Fibroblast of lung (primary cell): Measurements from ENCODE around the gene ANKS1B.

Experiments
- EZH2 ChIP-seq: IDR thresholded peaks from 2 replicates; pipeline ENCODE4 v1.5.1; 2012; ENCODE audit warnings: low read length, control low read depth, mild to moderate bottlenecking; ENCODE audit errors: missing control alignments
- TF ChIP-seq, protein P1 (sequence below), 2 donors: IDR thresholded peaks in 1 of 2; conservative IDR thresholded peaks in 1 of 2; 1 replicate in 1 of 2; 2 replicates in 1 of 2; pipeline ENCODE4 v1.5.1; 2011 to 2012; ENCODE audit warnings: low read length in 2 of 2, control low read depth in 1 of 2, inconsistent platforms in 1 of 2, low read depth in 1 of 2, mild to moderate bottlenecking in 1 of 2

DNA sequence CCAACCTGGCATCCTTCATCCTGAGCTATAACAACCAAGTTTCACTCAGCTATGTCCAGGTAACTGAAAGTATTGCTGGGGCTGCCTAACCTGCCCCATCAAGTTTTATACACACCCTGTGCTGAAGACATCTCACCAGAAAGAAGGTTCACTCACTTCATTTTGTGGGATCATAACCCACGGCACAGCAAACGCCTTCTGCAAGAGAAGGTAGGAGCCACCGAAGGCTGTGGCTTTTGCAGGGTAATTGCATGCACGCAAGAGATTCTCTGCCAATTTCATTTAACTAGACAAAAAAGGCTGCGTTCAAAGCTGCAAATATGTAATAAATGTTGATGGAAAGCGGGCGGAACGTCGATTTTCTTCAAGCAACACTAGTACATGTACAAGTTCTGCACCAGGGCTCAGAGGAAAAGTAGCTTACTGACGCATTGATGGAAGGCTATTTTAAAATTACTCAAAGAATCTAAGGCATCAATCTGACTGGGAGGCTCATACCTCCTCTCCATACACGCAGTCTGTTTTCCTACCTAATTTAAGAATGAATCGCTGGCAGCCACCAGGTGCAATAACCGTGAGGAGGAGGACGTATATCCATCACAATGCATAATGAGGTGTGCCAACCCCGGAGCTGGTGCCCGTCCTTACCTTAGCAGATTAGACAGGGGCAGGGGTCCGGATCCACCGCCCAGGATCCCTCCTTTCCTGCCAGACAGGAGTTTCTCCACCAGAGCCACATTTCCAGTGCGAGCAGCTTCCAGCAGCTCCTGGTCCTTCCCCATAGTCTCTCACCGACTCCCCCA lies 1.1 kb downstream of the ANKS1B start:
- TF ChIP-seq, protein P1, sequence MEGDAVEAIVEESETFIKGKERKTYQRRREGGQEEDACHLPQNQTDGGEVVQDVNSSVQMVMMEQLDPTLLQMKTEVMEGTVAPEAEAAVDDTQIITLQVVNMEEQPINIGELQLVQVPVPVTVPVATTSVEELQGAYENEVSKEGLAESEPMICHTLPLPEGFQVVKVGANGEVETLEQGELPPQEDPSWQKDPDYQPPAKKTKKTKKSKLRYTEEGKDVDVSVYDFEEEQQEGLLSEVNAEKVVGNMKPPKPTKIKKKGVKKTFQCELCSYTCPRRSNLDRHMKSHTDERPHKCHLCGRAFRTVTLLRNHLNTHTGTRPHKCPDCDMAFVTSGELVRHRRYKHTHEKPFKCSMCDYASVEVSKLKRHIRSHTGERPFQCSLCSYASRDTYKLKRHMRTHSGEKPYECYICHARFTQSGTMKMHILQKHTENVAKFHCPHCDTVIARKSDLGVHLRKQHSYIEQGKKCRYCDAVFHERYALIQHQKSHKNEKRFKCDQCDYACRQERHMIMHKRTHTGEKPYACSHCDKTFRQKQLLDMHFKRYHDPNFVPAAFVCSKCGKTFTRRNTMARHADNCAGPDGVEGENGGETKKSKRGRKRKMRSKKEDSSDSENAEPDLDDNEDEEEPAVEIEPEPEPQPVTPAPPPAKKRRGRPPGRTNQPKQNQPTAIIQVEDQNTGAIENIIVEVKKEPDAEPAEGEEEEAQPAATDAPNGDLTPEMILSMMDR (conservative IDR thresholded peaks at IDR 0.05 in 1 of 2, IDR thresholded peaks at IDR 0.05 in 1 of 2; ENCODE audit: low read depth in 1 of 2, low read length in 2 of 2): no peak
- peak; percentile 35 for TF ChIP-seq EZH2
